HG02973 (cell line): ENCODE results near the gene ARID1B.

Source experiments
- ATAC-seq: cut with Tn5 transposase; IDR thresholded peaks from one replicate; pipeline ENCODE4 v1.9.1; 2021; ENCODE audit warnings: moderate library complexity; ENCODE audit not compliant: unreplicated experiment

ARID1B gene

GRCh38 chr6:157013649-157014304 lies 236.6 kb downstream of the ARID1B start:
- ATAC-seq, result no peak

GRCh38 chr6:157014871-157015270 lies 237.7 kb downstream of the ARID1B start:
- no peak for ATAC-seq

GRCh38 chr6:157017022-157017421 lies 239.8 kb downstream of the ARID1B start:
- no peak for ATAC-seq

- no peak for ATAC-seq
Measured at GRCh38 chr6:157017861-157018260, 240.7 kb downstream of the ARID1B start.

GRCh38 chr6:157019115-157019641 lies 242.0 kb downstream of the ARID1B start:
- no peak for ATAC-seq

- no peak for ATAC-seq
Measured at GRCh38 chr6:157019733-157020132, 242.6 kb downstream of the ARID1B start.

- ATAC-seq, result no peak
Measured at GRCh38 chr6:157020398-157020797, 243.2 kb downstream of the ARID1B start.

- ATAC-seq, result peak; percentile 34
Measured at GRCh38 chr6:157020881-157021343, 243.7 kb downstream of the ARID1B start.

- peak; percentile 63 for ATAC-seq
Measured at GRCh38 chr6:157021344-157021992, 244.3 kb downstream of the ARID1B start.

- peak; percentile 44 for ATAC-seq
Measured at GRCh38 chr6:157021993-157022740, 245.0 kb downstream of the ARID1B start.

- no peak for ATAC-seq
Measured at GRCh38 chr6:157023958-157024357, 246.8 kb downstream of the ARID1B start.

GRCh38 chr6:157024745-157025144 lies 247.6 kb downstream of the ARID1B start:
- ATAC-seq, result no peak

GRCh38 chr6:157025437-157025836 lies 248.3 kb downstream of the ARID1B start:
- no peak for ATAC-seq

- ATAC-seq, result peak; percentile 48
Measured at GRCh38 chr6:157029980-157030690, 253.0 kb downstream of the ARID1B start.

- no peak for ATAC-seq
Measured at GRCh38 chr6:157030755-157031154, 253.6 kb downstream of the ARID1B start.

- no peak for ATAC-seq
Measured at GRCh38 chr6:157032923-157033322, 255.7 kb downstream of the ARID1B start.

- ATAC-seq, result no peak
Measured at GRCh38 chr6:157033428-157034140, 256.4 kb downstream of the ARID1B start.

GRCh38 chr6:157034436-157035230 lies 257.5 kb downstream of the ARID1B start:
- ATAC-seq, result peak; percentile 45

- no peak for ATAC-seq
Measured at GRCh38 chr6:157035546-157035945, 258.4 kb downstream of the ARID1B start.
